ENCODE data around the gene LGI4. TPM values are rescaled to one million over a fixed set of nuclear protein-coding genes. Genes with fewer than 3 reads are reported as not detected.

LGI4 gene
- total and polyA plus RNA-seq, 2 donors (not counting 1 experiment from before 2014, with no cell fraction given), result 0.17 to 0.19 TPM

DNA sequence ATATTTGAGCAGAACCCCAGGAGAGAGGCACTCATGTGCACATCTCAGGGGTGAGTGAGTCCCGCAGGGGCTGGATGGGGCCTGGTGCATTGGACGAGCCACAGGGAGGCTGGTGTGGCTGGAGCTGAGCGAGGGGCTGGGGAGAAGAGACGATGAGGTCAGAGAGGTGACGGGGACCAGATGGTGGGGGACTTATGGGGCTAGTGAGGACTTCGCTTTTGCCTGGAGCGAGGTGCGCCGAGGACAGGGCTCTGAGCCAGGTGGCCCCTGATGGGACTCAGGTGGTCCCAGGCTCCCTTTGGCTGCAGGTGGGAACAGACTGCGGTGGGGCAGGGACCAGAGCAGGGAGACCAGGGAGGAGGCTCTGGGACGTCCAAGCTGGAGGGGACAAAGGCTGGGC, 26.1 kb downstream of the LGI4 start:
- H3K4me2 ChIP-seq (ENCODE audit: extremely low read depth, insufficient read depth, low read length), result no peak overlapping the region
- no peaks in the 10 kb centered on the region for H3K9me3 ChIP-seq (ENCODE audit: control insufficient read depth, insufficient read depth, low read depth, low read length)
- H3K4me1 ChIP-seq (ENCODE audit: control insufficient read depth, extremely low read depth, insufficient read depth, low read length), result no peaks in the 10 kb centered on the region
- no peak overlapping the region for H3K27ac ChIP-seq (ENCODE audit: insufficient read depth, low read length)
- no peaks in the 10 kb centered on the region for H4K20me1 ChIP-seq (ENCODE audit: control insufficient read depth, extremely low read depth, insufficient read depth, low read length)
- H3K27me3 ChIP-seq (ENCODE audit: control insufficient read depth, insufficient read depth, low read length), result no peaks in the 10 kb centered on the region
- no peaks in the 10 kb centered on the region for H3K79me2 ChIP-seq (ENCODE audit: control insufficient read depth, insufficient read depth, low read length)
- no peak for TF ChIP-seq EZH2 (IDR thresholded peaks at IDR 0.05; ENCODE audit: low read length, missing control alignments)
- TF ChIP-seq, protein P1, sequence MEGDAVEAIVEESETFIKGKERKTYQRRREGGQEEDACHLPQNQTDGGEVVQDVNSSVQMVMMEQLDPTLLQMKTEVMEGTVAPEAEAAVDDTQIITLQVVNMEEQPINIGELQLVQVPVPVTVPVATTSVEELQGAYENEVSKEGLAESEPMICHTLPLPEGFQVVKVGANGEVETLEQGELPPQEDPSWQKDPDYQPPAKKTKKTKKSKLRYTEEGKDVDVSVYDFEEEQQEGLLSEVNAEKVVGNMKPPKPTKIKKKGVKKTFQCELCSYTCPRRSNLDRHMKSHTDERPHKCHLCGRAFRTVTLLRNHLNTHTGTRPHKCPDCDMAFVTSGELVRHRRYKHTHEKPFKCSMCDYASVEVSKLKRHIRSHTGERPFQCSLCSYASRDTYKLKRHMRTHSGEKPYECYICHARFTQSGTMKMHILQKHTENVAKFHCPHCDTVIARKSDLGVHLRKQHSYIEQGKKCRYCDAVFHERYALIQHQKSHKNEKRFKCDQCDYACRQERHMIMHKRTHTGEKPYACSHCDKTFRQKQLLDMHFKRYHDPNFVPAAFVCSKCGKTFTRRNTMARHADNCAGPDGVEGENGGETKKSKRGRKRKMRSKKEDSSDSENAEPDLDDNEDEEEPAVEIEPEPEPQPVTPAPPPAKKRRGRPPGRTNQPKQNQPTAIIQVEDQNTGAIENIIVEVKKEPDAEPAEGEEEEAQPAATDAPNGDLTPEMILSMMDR (conservative IDR thresholded peaks at IDR 0.05 in 1 of 2, IDR thresholded peaks at IDR 0.05 in 1 of 2; ENCODE audit: low read depth in 1 of 2, low read length in 2 of 2), result no peak
- DNase-seq (ENCODE audit: low read depth in 2 of 2), result no peak
- no peak overlapping the region for H3K4me3 ChIP-seq (replicated peaks in 1 of 4; ENCODE audit: control extremely low read depth in 1 of 4, insufficient read depth in 1 of 4, low read depth in 3 of 4, low read length in 4 of 4)
- H3K36me3 ChIP-seq (ENCODE audit: control insufficient read depth, insufficient read depth, low read length), result no peaks in the 10 kb centered on the region
- H2AFZ ChIP-seq (ENCODE audit: low read length), result no peak overlapping the region
- no peak overlapping the region for H3K9ac ChIP-seq (ENCODE audit: insufficient read depth, low read length)

DNA sequence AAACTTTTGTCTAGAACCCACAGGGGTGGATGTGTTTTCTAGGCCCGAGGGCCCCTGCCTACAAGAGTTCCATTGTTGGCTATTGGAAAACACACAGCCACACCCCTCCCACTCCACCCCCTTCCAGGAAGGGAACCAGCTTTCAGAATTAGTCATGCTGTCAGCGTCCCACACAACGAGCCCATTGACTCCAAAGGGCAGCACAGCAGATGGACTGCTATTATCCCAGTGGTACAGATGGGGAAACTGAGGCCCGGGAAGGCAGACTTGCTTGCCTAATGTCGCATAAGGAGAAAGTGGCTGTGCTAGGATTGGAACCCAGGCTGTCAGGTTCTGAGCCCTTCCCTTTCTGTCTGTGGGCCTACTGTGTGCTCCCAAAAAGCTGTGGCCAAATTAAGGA, 27.3 kb downstream of the LGI4 start:
- Histone ChIP-seq H3K27me3 (ENCODE audit: control insufficient read depth, insufficient read depth, low read length) (no peaks in the 10 kb centered on the region), H3K9ac (ENCODE audit: insufficient read depth, low read length) (no peak overlapping the region), H3K79me2 (ENCODE audit: control insufficient read depth, insufficient read depth, low read length) (no peaks in the 10 kb centered on the region), H3K9me3 (ENCODE audit: control insufficient read depth, insufficient read depth, low read depth, low read length) (no peaks in the 10 kb centered on the region), H2AFZ (ENCODE audit: low read length) (no peak overlapping the region), H3K36me3 (ENCODE audit: control insufficient read depth, insufficient read depth, low read length) (no peaks in the 10 kb centered on the region), H3K27ac (ENCODE audit: insufficient read depth, low read length) (no peak overlapping the region), H3K4me1 (ENCODE audit: control insufficient read depth, extremely low read depth, insufficient read depth, low read length) (no peaks in the 10 kb centered on the region), H3K4me3 (replicated peaks in 1 of 4; ENCODE audit: control extremely low read depth in 1 of 4, insufficient read depth in 1 of 4, low read depth in 3 of 4, low read length in 4 of 4) (no peak overlapping the region), H4K20me1 (ENCODE audit: control insufficient read depth, extremely low read depth, insufficient read depth, low read length) (no peaks in the 10 kb centered on the region), H3K4me2 (ENCODE audit: extremely low read depth, insufficient read depth, low read length) (no peak overlapping the region)
- DNase-seq (ENCODE audit: low read depth in 2 of 2), result peak; percentile 8 to 49
- TF ChIP-seq EZH2 (IDR thresholded peaks at IDR 0.05; ENCODE audit: low read length, missing control alignments), result no peak
- TF ChIP-seq, protein P1 (conservative IDR thresholded peaks at IDR 0.05 in 1 of 2, IDR thresholded peaks at IDR 0.05 in 1 of 2; ENCODE audit: low read depth in 1 of 2, low read length in 2 of 2), result no peak

DNA sequence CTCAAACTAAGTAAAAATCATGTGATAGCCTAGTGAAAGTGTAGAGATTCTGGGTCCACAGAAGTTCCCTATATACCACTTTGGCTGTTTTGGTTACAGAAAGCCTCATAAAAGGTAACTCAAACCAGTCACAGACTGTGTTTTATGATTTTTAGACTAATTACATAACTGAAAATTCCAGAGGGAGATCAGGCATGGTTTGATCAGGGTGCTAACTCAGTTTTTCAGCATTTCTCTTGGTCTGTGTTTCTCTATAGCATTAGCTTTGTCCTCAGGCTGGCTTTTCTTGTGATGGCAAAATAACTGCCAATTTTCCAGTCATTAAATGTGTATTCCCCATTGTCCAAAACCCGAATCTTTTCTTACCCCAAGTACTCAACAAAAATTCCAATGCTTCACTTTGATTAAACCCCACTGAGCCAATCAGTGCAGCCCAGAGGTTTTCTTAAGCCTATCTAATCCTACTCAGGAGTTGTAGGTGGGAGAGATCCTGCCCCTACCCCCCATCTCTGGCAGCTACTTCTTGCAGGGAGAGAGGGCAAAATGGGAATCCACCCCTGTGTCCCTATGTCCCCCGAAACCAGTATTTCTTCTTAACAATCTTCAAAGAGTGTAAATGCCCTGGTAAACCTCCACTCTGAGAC, 27.8 kb downstream of the LGI4 start:
- no peaks in the 10 kb centered on the region for H3K36me3 ChIP-seq (ENCODE audit: control insufficient read depth, insufficient read depth, low read length)
- no peaks in the 10 kb centered on the region for H3K9me3 ChIP-seq (ENCODE audit: control insufficient read depth, insufficient read depth, low read depth, low read length)
- no peaks in the 10 kb centered on the region for H3K27me3 ChIP-seq (ENCODE audit: control insufficient read depth, insufficient read depth, low read length)
- H3K27ac ChIP-seq (ENCODE audit: insufficient read depth, low read length), result no peak overlapping the region
- TF ChIP-seq, protein P1 (conservative IDR thresholded peaks at IDR 0.05 in 1 of 2, IDR thresholded peaks at IDR 0.05 in 1 of 2; ENCODE audit: low read depth in 1 of 2, low read length in 2 of 2), result no peak
- TF ChIP-seq EZH2 (IDR thresholded peaks at IDR 0.05; ENCODE audit: low read length, missing control alignments), result no peak
- no peak overlapping the region for H3K4me3 ChIP-seq (replicated peaks in 1 of 4; ENCODE audit: control extremely low read depth in 1 of 4, insufficient read depth in 1 of 4, low read depth in 3 of 4, low read length in 4 of 4)
- H3K79me2 ChIP-seq (ENCODE audit: control insufficient read depth, insufficient read depth, low read length), result no peaks in the 10 kb centered on the region
- no peak overlapping the region for H2AFZ ChIP-seq (ENCODE audit: low read length)
- DNase-seq (ENCODE audit: low read depth in 2 of 2), result no peak
- H3K4me1 ChIP-seq (ENCODE audit: control insufficient read depth, extremely low read depth, insufficient read depth, low read length), result no peaks in the 10 kb centered on the region
- no peaks in the 10 kb centered on the region for H4K20me1 ChIP-seq (ENCODE audit: control insufficient read depth, extremely low read depth, insufficient read depth, low read length)
- no peak overlapping the region for H3K9ac ChIP-seq (ENCODE audit: insufficient read depth, low read length)
- no peak overlapping the region for H3K4me2 ChIP-seq (ENCODE audit: extremely low read depth, insufficient read depth, low read length)
